Activated CD4-positive, CD25-positive, alpha-beta regulatory T cell treated with anti-CD3 and anti-CD28 coated beads, Interleukin-2, amount 50 U/mL, for 72 hours (primary cell): ENCODE results near the gene PNPLA5.
A peak's percentile ranks its signal among the peaks of the same experiment; 100 is the strongest.
"Not testable (repeated sequence)": the region's sequence is repeated elsewhere in the genome, so short reads cannot be mapped to it uniquely, and the experiment has no call there.

Source experiments
- DNase-seq: peaks from one replicate; pipeline ENCODE4 v3.0.0; 2021

The PNPLA5 gene, protein sequence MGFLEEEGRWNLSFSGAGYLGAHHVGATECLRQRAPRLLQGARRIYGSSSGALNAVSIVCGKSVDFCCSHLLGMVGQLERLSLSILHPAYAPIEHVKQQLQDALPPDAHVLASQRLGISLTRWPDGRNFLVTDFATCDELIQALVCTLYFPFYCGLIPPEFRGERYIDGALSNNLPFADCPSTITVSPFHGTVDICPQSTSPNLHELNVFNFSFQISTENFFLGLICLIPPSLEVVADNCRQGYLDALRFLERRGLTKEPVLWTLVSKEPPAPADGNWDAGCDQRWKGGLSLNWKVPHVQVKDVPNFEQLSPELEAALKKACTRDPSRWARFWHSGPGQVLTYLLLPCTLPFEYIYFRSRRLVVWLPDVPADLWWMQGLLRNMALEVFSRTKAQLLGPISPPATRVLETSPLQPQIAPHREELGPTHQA

GRCh38 chr22:43891360-43892182 lies at the start of gene PNPLA5:
PNPLA5 (minus strand) TSS chr22:43892013; CDS start chr22:43891880, 133 bp downstream.
- no peak for DNase-seq

- no peak for DNase-seq
Observed at GRCh38 chr22:43941449-43941848, 49.6 kb upstream of the PNPLA5 start.

DNA sequence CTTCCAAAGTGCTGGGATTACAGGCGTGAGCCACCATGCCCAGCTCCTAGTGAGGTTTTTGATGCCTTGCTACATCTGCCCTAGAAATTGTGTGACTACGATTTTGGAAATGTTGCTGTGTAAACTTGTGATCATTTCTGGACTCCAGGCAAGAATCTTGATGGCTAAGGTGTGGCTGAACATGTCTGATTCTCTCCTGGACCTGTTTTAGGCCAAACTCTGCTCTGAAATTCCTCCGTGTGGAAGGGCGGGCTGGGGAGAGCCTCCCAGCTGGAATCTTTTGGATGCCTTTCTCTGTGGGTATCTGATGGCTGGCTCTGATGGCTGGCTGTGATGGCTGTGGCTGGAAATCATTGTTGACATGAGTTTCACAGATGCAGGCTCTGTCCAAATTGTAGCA lies 40.0 kb upstream of the PNPLA5 start:
- DNase-seq = no peak

- DNase-seq = no peak
Observed at GRCh38 chr22:43928908-43929307, 37.1 kb upstream of the PNPLA5 start.

DNA sequence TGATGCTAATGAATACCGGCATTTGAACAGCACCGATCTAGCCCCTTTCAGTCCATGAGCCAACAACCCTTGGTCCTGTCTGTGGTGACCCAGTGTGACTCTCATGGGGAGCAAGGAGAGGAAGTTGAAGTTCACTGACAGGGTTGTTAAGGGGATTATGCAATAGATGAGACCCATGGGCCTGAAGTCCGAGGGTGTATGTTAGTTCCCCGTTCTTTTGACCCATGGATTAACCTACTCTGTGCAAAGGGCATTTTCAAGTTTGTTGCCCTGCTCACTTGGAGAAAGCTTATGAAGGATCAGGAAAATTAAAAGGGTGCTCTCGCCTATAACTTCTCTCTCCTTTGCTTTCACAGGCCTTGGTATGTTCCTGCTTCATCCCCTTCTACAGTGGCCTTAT lies 36.7 kb upstream of the PNPLA5 start:
- DNase-seq = no peak

- no peak for DNase-seq
Observed at GRCh38 chr22:43926349-43926710, 34.5 kb upstream of the PNPLA5 start.

GRCh38 chr22:43925433-43926348 lies 33.9 kb upstream of the PNPLA5 start:
- no peak for DNase-seq

DNA sequence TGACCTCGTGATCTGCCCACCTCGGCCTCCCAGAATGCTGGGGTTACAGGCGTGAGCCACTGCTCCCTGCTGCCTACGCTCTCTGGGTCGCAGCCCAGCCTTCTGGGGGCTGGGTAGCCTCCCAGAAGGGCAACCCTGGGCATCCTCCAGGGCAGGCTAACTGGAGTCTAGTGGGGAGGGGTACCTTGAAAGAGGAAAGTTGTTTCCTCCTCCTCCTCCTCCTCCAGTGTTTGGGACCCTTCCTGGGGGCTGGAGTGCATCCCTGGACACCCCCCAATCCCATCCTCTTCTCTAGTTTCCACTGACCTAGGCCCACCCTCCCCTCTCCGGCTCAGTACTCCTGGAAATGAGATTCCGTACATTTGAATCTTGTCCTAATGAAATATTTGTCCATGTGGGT lies 33.1 kb upstream of the PNPLA5 start:
- DNase-seq = no peak

DNA sequence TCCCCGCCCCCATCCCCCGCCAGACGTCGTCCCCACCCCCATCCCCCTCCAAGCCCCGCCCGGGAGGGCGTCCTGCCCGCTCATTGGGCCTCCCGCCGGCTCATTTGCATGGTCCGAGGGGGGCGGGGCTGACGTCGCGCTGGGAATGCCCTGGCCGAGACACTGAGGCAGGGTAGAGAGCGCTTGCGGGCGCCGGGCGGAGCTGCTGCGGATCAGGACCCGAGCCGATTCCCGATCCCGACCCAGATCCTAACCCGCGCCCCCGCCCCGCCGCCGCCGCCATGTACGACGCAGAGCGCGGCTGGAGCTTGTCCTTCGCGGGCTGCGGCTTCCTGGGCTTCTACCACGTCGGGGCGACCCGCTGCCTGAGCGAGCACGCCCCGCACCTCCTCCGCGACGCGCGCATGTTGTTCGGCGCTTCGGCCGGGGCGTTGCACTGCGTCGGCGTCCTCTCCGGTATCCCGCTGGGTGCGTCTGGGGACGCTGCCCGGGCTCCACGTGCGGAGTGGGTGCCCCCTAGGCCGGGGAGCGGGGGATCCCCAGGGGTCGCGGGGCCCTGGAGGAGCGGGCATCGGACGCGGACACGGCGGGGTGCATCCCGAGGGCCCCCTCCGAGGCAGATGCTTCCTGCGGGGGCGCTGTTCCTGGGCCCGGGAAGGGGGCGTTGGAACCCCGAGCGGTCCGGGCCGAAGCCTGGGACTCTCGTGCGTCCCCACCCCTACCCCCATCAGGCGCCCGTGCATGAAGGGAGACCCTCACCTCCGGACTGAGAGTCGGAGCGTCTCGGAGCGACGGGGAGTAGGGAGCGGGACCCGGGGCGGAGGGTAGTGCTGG lies 32.0 kb upstream of the PNPLA5 start, which contains the start of gene PNPLA3:
Gene PNPLA3, plus strand, starts transcription at position 175 of the 834 bp plus-strand sequence. Its CDS starts 107 bp downstream, at position 282.
- DNase-seq = peak; percentile 73

- DNase-seq = no peak
Observed at GRCh38 chr22:43923191-43923590, 31.4 kb upstream of the PNPLA5 start.

GRCh38 chr22:43922123-43922522 lies 30.3 kb upstream of the PNPLA5 start:
- DNase-seq = no peak

GRCh38 chr22:43921370-43921769 lies 29.6 kb upstream of the PNPLA5 start:
- DNase-seq = no peak

DNA sequence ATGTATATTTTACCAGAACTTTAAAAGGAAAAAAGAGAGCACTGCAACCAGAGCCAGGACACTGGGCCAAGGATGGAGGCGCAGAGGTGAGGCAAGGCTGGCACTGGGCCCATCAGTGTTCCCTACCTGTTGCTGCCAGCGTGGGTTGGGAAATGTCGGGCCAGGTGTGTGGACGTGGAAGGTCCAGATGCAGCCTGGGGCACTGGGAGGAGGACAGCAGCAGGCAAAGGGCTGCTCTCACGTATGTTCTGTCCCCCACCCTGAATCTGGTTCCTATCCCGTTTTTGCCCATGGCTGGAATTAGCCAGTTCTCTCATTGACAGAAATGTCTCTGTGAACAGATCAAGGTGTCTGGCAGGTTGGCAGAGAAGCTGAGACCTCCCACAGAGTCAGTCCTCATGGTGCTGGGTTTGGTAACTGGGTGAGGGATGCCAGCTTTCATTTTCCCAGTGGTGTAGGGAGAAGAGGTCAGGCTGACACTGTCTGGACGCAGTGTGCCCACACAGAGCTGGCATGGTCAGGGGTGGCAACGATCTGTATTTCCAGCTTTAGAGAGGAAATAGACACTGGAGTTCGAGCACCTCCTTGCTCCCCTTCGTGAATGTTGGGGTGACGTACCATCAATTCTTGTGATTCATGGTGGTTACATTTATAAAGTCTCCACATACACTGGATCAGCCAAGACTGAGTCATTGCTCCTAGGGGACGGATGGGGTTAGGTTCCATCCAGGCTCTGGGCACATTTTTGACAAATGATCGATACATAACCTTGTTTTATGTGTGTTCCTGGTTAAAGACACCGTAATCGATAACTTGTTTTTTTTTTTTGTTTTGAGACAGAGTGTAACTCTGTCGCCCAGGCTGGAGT lies 27.5 kb upstream of the PNPLA5 start:
- no peak for DNase-seq

DNA sequence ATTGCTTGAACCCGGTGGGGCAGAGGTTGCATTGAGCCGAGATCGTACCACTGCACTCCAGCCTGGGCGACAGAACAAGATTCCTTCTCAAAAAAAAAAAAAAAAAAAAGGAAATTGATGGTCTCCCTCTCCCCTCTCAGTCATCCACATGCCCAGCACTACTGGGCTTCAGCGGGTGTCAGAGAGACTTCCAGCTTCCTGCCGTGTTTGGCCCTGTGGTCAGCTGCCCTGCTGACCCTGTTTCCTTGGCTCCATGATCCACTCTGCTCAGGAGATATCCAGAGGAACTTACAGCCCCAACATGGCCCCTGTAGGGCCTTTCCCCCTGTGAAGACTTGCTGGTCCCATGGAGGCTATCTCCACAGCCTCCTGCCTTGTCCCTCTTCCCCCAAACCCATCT lies 25.7 kb upstream of the PNPLA5 start:
- no peak for DNase-seq

- DNase-seq = no peak
Observed at GRCh38 chr22:43911351-43911750, 19.5 kb upstream of the PNPLA5 start.

DNA sequence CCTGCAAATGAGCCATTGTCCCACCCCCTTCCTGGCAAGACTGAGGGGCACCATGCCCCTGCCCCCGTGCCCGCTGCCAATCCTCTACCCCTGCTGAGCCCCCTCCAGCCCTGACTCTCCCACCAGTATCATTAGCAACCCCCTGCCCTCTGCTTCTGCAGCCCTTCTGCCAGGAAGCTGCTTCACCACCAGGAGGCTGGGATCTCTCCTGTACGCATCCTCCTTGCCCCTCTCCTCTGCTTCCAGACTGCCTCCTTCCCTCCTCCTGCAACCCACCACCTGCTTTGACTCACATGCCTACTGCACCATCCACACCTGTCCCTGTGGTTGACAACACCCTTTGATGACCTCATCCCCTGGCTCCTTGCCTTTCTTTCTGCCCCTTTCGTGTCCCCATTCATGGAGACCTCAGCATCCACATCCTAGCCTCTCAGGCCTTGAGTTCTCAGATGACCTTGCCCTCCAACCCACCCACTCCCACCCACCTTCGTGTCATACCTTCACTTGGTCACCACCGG lies 18.4 kb upstream of the PNPLA5 start:
- DNase-seq = no peak

- DNase-seq = no peak
Observed at GRCh38 chr22:43909708-43910107, 17.9 kb upstream of the PNPLA5 start.

GRCh38 chr22:43905681-43906080 lies 13.9 kb upstream of the PNPLA5 start:
- DNase-seq = no peak

DNA sequence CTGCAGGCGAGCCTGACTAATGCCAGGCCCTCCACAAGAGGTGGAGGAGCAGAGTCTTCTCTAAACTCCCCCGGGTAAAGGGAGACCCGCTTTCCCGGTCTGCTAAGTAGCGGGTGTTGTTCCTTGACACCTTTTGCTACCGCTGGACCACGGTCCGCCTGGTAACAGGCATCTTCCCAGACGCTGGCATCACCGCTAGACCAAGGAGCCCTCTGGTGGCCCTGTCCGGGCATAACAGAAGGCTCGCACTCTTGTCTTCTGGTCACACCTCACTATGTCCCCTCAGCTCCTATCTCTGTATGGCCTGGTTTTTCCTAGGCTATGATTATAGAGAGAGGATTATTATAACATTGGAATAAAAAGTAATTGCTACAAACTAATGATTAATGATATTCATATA lies 12.6 kb upstream of the PNPLA5 start:
- not testable (repeated sequence) for DNase-seq

DNA sequence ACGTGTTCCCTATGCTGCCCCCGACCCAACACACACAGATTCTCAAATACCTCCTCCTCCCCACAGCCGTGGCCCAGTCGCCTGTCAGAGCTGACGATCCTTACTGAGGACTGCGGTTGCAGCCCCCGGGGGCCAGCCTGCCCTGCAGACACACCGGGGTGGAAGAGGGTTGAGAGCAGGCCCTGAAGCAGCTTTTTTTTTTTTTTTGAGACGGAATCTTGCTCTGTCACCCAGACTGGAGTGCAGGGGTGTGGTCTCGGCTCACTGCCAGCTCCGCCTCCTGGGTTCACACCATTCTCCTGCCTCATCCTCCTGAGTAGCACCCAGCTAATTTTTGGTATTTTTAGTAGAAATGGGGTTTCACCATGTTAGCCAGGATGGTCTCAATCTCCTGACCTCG lies 11.2 kb upstream of the PNPLA5 start:
- not testable (repeated sequence) for DNase-seq
